PFSK-1 (cell line): Measurements from ENCODE around the gene DENND6B.

Source experiments
- SIN3A ChIP-seq: IDR thresholded peaks from 2 replicates; pipeline ENCODE4 v1.6.1; 2012; ENCODE audit warnings: mild to moderate bottlenecking, low read length, moderate library complexity, borderline replicate concordance; ENCODE audit not compliant: insufficient read depth
- TF ChIP-seq, protein P1 (sequence below), 2 experiments: IDR thresholded peaks; 2 replicates each; pipeline versions ENCODE4 v1.6.1 to v1.8.0; 2011 to 2012; ENCODE audit warnings: low read depth in 2 of 2, low read length in 2 of 2, control low read depth in 1 of 2, inconsistent platforms in 1 of 2, mild to moderate bottlenecking in 1 of 2, moderate library complexity in 1 of 2; ENCODE audit not compliant: insufficient read depth in 1 of 2

GRCh38 chr22:50316114-50317065 is 10.4 kb downstream of the DENND6B start:
- TF ChIP-seq, protein P1, sequence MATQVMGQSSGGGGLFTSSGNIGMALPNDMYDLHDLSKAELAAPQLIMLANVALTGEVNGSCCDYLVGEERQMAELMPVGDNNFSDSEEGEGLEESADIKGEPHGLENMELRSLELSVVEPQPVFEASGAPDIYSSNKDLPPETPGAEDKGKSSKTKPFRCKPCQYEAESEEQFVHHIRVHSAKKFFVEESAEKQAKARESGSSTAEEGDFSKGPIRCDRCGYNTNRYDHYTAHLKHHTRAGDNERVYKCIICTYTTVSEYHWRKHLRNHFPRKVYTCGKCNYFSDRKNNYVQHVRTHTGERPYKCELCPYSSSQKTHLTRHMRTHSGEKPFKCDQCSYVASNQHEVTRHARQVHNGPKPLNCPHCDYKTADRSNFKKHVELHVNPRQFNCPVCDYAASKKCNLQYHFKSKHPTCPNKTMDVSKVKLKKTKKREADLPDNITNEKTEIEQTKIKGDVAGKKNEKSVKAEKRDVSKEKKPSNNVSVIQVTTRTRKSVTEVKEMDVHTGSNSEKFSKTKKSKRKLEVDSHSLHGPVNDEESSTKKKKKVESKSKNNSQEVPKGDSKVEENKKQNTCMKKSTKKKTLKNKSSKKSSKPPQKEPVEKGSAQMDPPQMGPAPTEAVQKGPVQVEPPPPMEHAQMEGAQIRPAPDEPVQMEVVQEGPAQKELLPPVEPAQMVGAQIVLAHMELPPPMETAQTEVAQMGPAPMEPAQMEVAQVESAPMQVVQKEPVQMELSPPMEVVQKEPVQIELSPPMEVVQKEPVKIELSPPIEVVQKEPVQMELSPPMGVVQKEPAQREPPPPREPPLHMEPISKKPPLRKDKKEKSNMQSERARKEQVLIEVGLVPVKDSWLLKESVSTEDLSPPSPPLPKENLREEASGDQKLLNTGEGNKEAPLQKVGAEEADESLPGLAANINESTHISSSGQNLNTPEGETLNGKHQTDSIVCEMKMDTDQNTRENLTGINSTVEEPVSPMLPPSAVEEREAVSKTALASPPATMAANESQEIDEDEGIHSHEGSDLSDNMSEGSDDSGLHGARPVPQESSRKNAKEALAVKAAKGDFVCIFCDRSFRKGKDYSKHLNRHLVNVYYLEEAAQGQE (IDR thresholded peaks at IDR 0.05; ENCODE audit: insufficient read depth in 1 of 2, low read depth in 2 of 2, low read length in 2 of 2): no peak
- TF ChIP-seq SIN3A: no peak
